Measurements from ENCODE around the gene PLXDC1.

Gene PLXDC1

GRCh38 chr17:39016193-39017153, 135.0 kb downstream of the PLXDC1 start:
- DNase-seq (ENCODE audit: low spot score): no peak
- no peak for TF ChIP-seq CTCF (conservative IDR thresholded peaks at IDR 0.05; ENCODE audit: low read depth)
- ChIA-PET CTCF (interaction anchor here (0.5 to 0.6 kb wide), 4 partner anchors 37 to 605 kb away, joined by 3 to 6 read pairs (median 4); no protein-coding TSS in a partner anchor), POLR2A (ENCODE audit: low non-redundant PET) (no interaction called here)
- no peak overlapping the region for H3K27ac ChIP-seq

GRCh38 chr17:39015546-39015935, 135.9 kb downstream of the PLXDC1 start:
- DNase-seq (ENCODE audit: low spot score): no peak
- TF ChIP-seq CTCF (conservative IDR thresholded peaks at IDR 0.05; ENCODE audit: low read depth): no peak
- ChIA-PET CTCF (interaction anchor here (0.6 kb wide), 1 partner anchor 151 kb away, joined by 3 read pairs; no protein-coding TSS in a partner anchor), POLR2A (ENCODE audit: low non-redundant PET) (no interaction called here)
- H3K27ac ChIP-seq: no peak overlapping the region

GRCh38 chr17:39014795-39015545, 136.5 kb downstream of the PLXDC1 start:
- POLR2A ChIA-PET (ENCODE audit: low non-redundant PET): no interaction called here
- DNase-seq (ENCODE audit: low spot score): no peak
- TF ChIP-seq CTCF (conservative IDR thresholded peaks at IDR 0.05; ENCODE audit: low read depth): no peak
- CTCF ChIA-PET: no interaction called here
- H3K27ac ChIP-seq: 0 out of 2 replicates have a peak overlapping the region, but pooled peaks have one; percentile 29

GRCh38 chr17:39014044-39014794, 137.2 kb downstream of the PLXDC1 start:
- TF ChIP-seq CTCF (conservative IDR thresholded peaks at IDR 0.05; ENCODE audit: low read depth): no peak
- ChIA-PET POLR2A (ENCODE audit: low non-redundant PET) (no interaction called here), CTCF (interaction anchor here (0.6 to 0.9 kb wide), 2 partner anchors 122 to 139 kb away, joined by 3 read pairs; no protein-coding TSS in a partner anchor)

More at GRCh38 chr17:39014044-39014794, 137.2 kb downstream of the PLXDC1 start:
- no peak for DNase-seq (ENCODE audit: low spot score)
- 0 out of 2 replicates have a peak overlapping the region, but pooled peaks have one; percentile 29 for H3K27ac ChIP-seq

Measured in RWPE1 (cell line).